Kidney (tissue), 22 donors: ENCODE results near the gene KRTAP21-2. TPM values are rescaled to one million over a fixed set of nuclear protein-coding genes. Genes with fewer than 3 reads are reported as not detected.

Experiments
- DNase-seq, 5 donors: peaks; one replicate each; pipeline ENCODE4 v3.0.0-alpha.2; 2013 to 2020
- FAIRE-seq: peaks from 2 replicates; lab custom pipeline; 2012; peaks lifted over from hg19 to GRCh38; lab: Jason Lieb, UNC
- H3K27ac ChIP-seq, 2 donors: one replicate each; pipeline ENCODE4 v1.7.0; 2013; ENCODE audit warnings: low read depth in 2 of 2, low read length in 2 of 2, inconsistent platforms in 1 of 2
- H3K27me3 ChIP-seq: one replicate; pipeline ENCODE4 v1.7.1; 2013; ENCODE audit warnings: low read length, inconsistent platforms; ENCODE audit not compliant: control insufficient read depth, insufficient read depth
- H3K36me3 ChIP-seq, 3 donors: one replicate each; pipeline versions ENCODE4 v1.7.0 to v1.7.1; 2013; ENCODE audit warnings: low read length in 3 of 3, control low read depth in 1 of 3, inconsistent platforms in 1 of 3; ENCODE audit not compliant: insufficient read depth in 3 of 3, control insufficient read depth in 2 of 3
- H3K4me1 ChIP-seq, 3 donors: one replicate each; pipeline versions ENCODE4 v1.7.0 to v1.7.1; 2013; ENCODE audit warnings: low read length in 3 of 3, inconsistent platforms in 1 of 3, low read depth in 1 of 3; ENCODE audit not compliant: control insufficient read depth in 2 of 3, insufficient read depth in 2 of 3
- H3K4me3 ChIP-seq, 3 donors: one replicate each; pipeline versions ENCODE4 v1.7.0 to v1.8.1; 2013; ENCODE audit warnings: low read length in 3 of 3, control low read depth in 1 of 3, inconsistent platforms in 1 of 3
- H3K9ac ChIP-seq, 3 donors: one replicate each; pipeline versions ENCODE4 v1.7.0 to v1.7.1; 2013; ENCODE audit warnings: low read length in 3 of 3, control low read depth in 1 of 3, inconsistent platforms in 1 of 3
- H3K9me3 ChIP-seq, 3 donors: one replicate each; pipeline versions ENCODE4 v1.7.0 to v1.7.1; 2013; ENCODE audit warnings: low read length in 3 of 3, control low read depth in 1 of 3, inconsistent platforms in 1 of 3; ENCODE audit not compliant: control insufficient read depth in 2 of 3, insufficient read depth in 1 of 3
- CTCF ChIP-seq: IDR thresholded peaks from 3 replicates; pipeline ENCODE4 v1.5.1; 2012; ENCODE audit warnings: mild to moderate bottlenecking, moderate library complexity, borderline replicate concordance; ENCODE audit not compliant: insufficient read depth; ENCODE audit errors: extremely low read depth
- intact Hi-C: fragments of 100-400 bp; cut with DNase I; formaldehyde crosslinking; loops from one replicate; pipeline ENCODE4 v1.11.1; 2022
- long read RNA-seq, 10 donors: library from polyadenylated mRNA in 1 of 10; unstranded in 1 of 10; transcript quantifications; one replicate each; pipeline ENCODE4 v2.0.0 and lab custom pipeline, GENCODE V29; 2021 to 2026
- polyA plus RNA-seq: library from polyadenylated mRNA; stranded (reverse); fragments of 350-450 nt; fragmentation: Illumina TruSeq; extraction: RNeasy Lipid Tissue Mini Kit (QIAGEN cat#74804); gene quantifications from one replicate; pipeline ENCODE4 v1.2.3, GENCODE V29; 2014; ENCODE audit warnings: low read depth, low replicate concordance; ENCODE audit not compliant: insufficient read depth
- total RNA-seq: library from RNA; stranded (reverse); fragmentation: NEBNext Ultra II Directional; extraction: Animal tissue kit (Norgen Biotek cat#: 25700); gene quantifications from one replicate; pipeline ENCODE4 v1.2.1, GENCODE V29; 2021
- donor health status: control.
- donor health status: control.
- donor health status: control.
- donor health status: control.
- donor health status: control.
- donor health status: DM: yes; HTN: yes; CAD: no.
- donor health status: Normal renal cell carcinoma (clear cell type).

The KRTAP21-2 gene
- total RNA-seq (not detected), polyA plus RNA-seq (not detected)
- long read RNA-seq, donor 1, result 0 reads
- long read RNA-seq, donor 2, result 0 reads
- long read RNA-seq, donor 3, result 0 reads
- long read RNA-seq, donor 4, result 0 reads
- long read RNA-seq, donor 5, result 0 reads
- long read RNA-seq, donor 6, result 0 reads
- long read RNA-seq, donor 7, result 0 reads
- long read RNA-seq, donor 8, result 0 reads
- long read RNA-seq, donor 9, result 0 reads
- long read RNA-seq, donor 10, result 0 reads

- no peaks in the 10 kb centered on the region for H3K9me3 ChIP-seq
- intact Hi-C loops, result no loop called here
- no peaks in the 10 kb centered on the region for H3K4me1 ChIP-seq
- H3K9ac ChIP-seq, result no peak within 1 kb of the TSS
- no peak within 1 kb of the TSS for H3K27ac ChIP-seq
- H3K36me3 ChIP-seq, result no peaks in the 10 kb centered on the region
- no peak for TF ChIP-seq CTCF
- DNase-seq, result no peak
- H3K4me3 ChIP-seq, result no peak within 1 kb of the TSS
- no peak for FAIRE-seq
- no peaks in the 10 kb centered on the region for H3K27me3 ChIP-seq
Observed at GRCh38 chr21:30747159-30747558, at the start of gene KRTAP21-2. Gene KRTAP21-2 (minus strand): TSS chr21:30747259. CDS start chr21:30747202, 57 bp downstream.

- no peak overlapping the region for H3K9ac ChIP-seq
- H3K36me3 ChIP-seq, result no peaks in the 10 kb centered on the region
- intact Hi-C loops, result no loop called here
- TF ChIP-seq CTCF, result no peak
- H3K4me1 ChIP-seq, result no peaks in the 10 kb centered on the region
- H3K27ac ChIP-seq, result no peak overlapping the region
- H3K27me3 ChIP-seq, result no peaks in the 10 kb centered on the region
- FAIRE-seq (no peak), DNase-seq (no peak)
- H3K4me3 ChIP-seq, result no peak overlapping the region
- peaks cover 0 to 4% (median 0%) of the 10 kb centered on the region in 3 donors for H3K9me3 ChIP-seq
Observed at GRCh38 chr21:30793581-30794314, 46.7 kb upstream of the KRTAP21-2 start.

- FAIRE-seq (no peak), DNase-seq (no peak)
- no peaks in the 10 kb centered on the region for H3K4me1 ChIP-seq
- H3K9ac ChIP-seq, result no peak overlapping the region
- no peak overlapping the region for H3K4me3 ChIP-seq
- no peaks in the 10 kb centered on the region for H3K27me3 ChIP-seq
- peaks cover 0 to 8% (median 0%) of the 10 kb centered on the region in 3 donors for H3K9me3 ChIP-seq
- H3K27ac ChIP-seq, result no peak overlapping the region
- intact Hi-C loops, result no loop called here
- no peaks in the 10 kb centered on the region for H3K36me3 ChIP-seq
- no peak for TF ChIP-seq CTCF
Observed at GRCh38 chr21:30779249-30779648, 32.2 kb upstream of the KRTAP21-2 start.
